ENCODE data around the gene HSD17B14.
A peak's percentile ranks its signal among the peaks of the same experiment; 100 is the strongest.

The HSD17B14 gene

GRCh38 chr19:48841047-48841446 lies 4.8 kb upstream of the HSD17B14 start:
- Histone ChIP-seq H3K36me3 (no peaks in the 10 kb centered on the region), H4K20me1 (no peaks in the 10 kb centered on the region), H3K27me3 (no peaks in the 10 kb centered on the region), H3K9me3 (replicated peaks in 1 of 11) (no peaks in the 10 kb centered on the region), H3K4me1 (peaks cover 13 to 35% (median 23%) of the 10 kb centered on the region in 10 experiments), H3K4me3 (no peak overlapping the region), H3K4me2 (no peak overlapping the region), H3K27ac (no peak overlapping the region), H3K9ac (0 out of 22 replicates have a peak overlapping the region, but pooled peaks of 1 of the 11 experiments have one; percentile 6)
- TF ChIP-seq Cebpa-rat (IDR thresholded peaks at IDR 0.05): no peak

DNA sequence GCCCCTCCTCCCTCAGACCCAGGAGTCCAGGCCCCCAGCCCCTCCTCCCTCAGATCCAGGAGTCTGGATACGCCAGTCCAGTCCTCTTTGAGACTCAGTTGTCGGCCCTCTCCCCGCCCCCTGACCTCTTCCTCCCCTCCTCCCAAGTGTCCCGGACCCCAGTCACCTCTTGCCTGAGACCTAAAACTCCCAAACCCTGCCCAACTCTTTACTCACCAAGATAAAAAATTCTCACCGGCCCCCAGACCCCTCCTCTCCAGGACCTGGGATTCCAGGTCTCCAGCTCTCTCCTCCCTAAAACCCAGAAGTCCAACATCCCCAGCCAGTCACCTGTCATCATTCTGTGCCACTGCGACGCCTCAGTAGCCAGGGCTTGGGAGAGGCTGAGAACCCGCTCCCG lies 1.4 kb upstream of the HSD17B14 start:
- Histone ChIP-seq H3K9me3 (replicated peaks in 1 of 11) (no peaks in the 10 kb centered on the region), H3K27me3 (no peaks in the 10 kb centered on the region), H4K20me1 (no peaks in the 10 kb centered on the region; a peak in 1 of 22 replicates), H3K4me1 (peaks cover 23 to 60% (median 40%) of the 10 kb centered on the region in 10 experiments), H3K36me3 (peaks cover 0 to 6% (median 0%) of the 10 kb centered on the region in 11 experiments; a peak in 2 of 22 replicates), H3K4me3 (peak overlapping the region in 4 of 10 experiments; percentile 48 to 68 (median 51); a peak in 4 of 20 replicates), H3K27ac (peak overlapping the region in 1 of 11 experiments; percentile 67; a peak in 4 of 22 replicates), H3K9ac (peak overlapping the region in 3 of 11 experiments; percentile 65 to 73 (median 71); a peak in 1 of 22 replicates), H3K4me2 (peak overlapping the region in 8 of 11 experiments; percentile 80 to 95 (median 90); a peak in 12 of 22 replicates)
- TF ChIP-seq Cebpa-rat (IDR thresholded peaks at IDR 0.05): no peak

- H3K27ac ChIP-seq: peak overlapping the region; percentile 39 to 79 (median 67); a peak in 20 of 22 replicates
- peaks cover 0 to 12% (median 0%) of the 10 kb centered on the region in 11 experiments; a peak in 2 of 22 replicates for H3K36me3 ChIP-seq
- H4K20me1 ChIP-seq: no peaks in the 10 kb centered on the region; a peak in 1 of 22 replicates
- no peaks in the 10 kb centered on the region for H3K27me3 ChIP-seq
- peak overlapping the region; percentile 55 to 86 (median 69) for H3K9ac ChIP-seq
- H3K4me2 ChIP-seq: peak overlapping the region; percentile 74 to 95 (median 90)
- TF ChIP-seq Cebpa-rat (IDR thresholded peaks at IDR 0.05): no peak
- H3K9me3 ChIP-seq (replicated peaks in 1 of 11): no peaks in the 10 kb centered on the region
- peaks cover 23 to 58% (median 39%) of the 10 kb centered on the region in 10 experiments for H3K4me1 ChIP-seq
- H3K4me3 ChIP-seq: peak overlapping the region; percentile 48 to 68 (median 55)
Observed at GRCh38 chr19:48837051-48837524, 797 bp upstream of the HSD17B14 start.

- Histone ChIP-seq H3K4me1 (peaks cover 23 to 56% (median 39%) of the 10 kb centered on the region in 10 experiments), H3K4me2 (peak overlapping the region; percentile 74 to 95 (median 90)), H3K27me3 (no peaks in the 10 kb centered on the region), H3K9ac (peak overlapping the region; percentile 55 to 86 (median 69)), H3K27ac (peak overlapping the region; percentile 43 to 79 (median 67)), H3K4me3 (peak overlapping the region; percentile 48 to 68 (median 55); a peak in 19 of 20 replicates), H3K36me3 (peaks cover 0 to 26% (median 0%) of the 10 kb centered on the region in 11 experiments; a peak in 3 of 22 replicates), H3K9me3 (replicated peaks in 1 of 11) (no peaks in the 10 kb centered on the region), H4K20me1 (peaks cover 0 to 1% (median 0%) of the 10 kb centered on the region in 11 experiments; a peak in 1 of 22 replicates)
- TF ChIP-seq Cebpa-rat (IDR thresholded peaks at IDR 0.05): no peak
Observed at GRCh38 chr19:48835734-48836088, 580 bp downstream of the HSD17B14 start.

DNA sequence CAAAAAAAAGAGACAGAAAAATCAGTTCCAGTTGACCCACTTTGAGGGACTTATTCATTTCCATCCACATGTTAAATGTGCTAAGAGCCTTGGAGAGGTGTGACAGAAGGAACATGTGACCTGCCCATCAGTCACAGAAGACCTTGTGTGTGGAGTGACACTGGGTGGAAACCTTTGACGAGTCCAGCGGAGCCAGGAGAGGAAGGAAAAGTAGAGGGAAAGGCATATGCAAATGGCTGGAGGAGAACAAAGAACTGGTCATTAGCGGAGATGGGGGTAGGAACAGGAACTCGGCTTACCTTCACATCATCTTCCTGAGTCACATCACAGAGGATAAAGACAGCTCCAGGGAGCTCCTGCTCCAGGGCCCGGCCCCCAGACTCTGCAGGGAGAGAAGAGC lies 2.3 kb downstream of the HSD17B14 start:
- Histone ChIP-seq H3K4me2 (peak overlapping the region; percentile 46 to 86 (median 58); a peak in 20 of 22 replicates), H3K9me3 (replicated peaks in 1 of 11) (no peaks in the 10 kb centered on the region), H3K36me3 (peaks cover 0 to 33% (median 0%) of the 10 kb centered on the region in 11 experiments; a peak in 3 of 22 replicates), H3K4me1 (peaks cover 23 to 54% (median 38%) of the 10 kb centered on the region in 10 experiments), H3K27ac (peak overlapping the region in 7 of 11 experiments; percentile 22 to 55 (median 40); a peak in 8 of 22 replicates), H3K27me3 (no peaks in the 10 kb centered on the region), H3K9ac (peak overlapping the region in 6 of 11 experiments; percentile 28 to 60 (median 46); a peak in 7 of 22 replicates), H4K20me1 (peaks cover 0 to 3% (median 0%) of the 10 kb centered on the region in 11 experiments; a peak in 1 of 22 replicates), H3K4me3 (no peak overlapping the region)
- no peak for TF ChIP-seq Cebpa-rat (IDR thresholded peaks at IDR 0.05)

GRCh38 chr19:48833049-48833448 lies 3.2 kb downstream of the HSD17B14 start:
- TF ChIP-seq Cebpa-rat (IDR thresholded peaks at IDR 0.05): no peak
- H3K27me3 ChIP-seq: no peaks in the 10 kb centered on the region
- no peaks in the 10 kb centered on the region for H3K9me3 ChIP-seq (replicated peaks in 1 of 11)
- no peak overlapping the region for H3K4me3 ChIP-seq
- H4K20me1 ChIP-seq: peaks cover 0 to 3% (median 0%) of the 10 kb centered on the region in 11 experiments; a peak in 1 of 22 replicates
- peak overlapping the region in 4 of 11 experiments; percentile 10 to 80 (median 24); a peak in 3 of 22 replicates for H3K4me2 ChIP-seq
- peak overlapping the region in 1 of 11 experiments; percentile 46; a peak in 1 of 22 replicates for H3K9ac ChIP-seq
- H3K36me3 ChIP-seq: peaks cover 0 to 38% (median 0%) of the 10 kb centered on the region in 11 experiments; a peak in 3 of 22 replicates
- no peak overlapping the region; a peak in 1 of 22 replicates for H3K27ac ChIP-seq
- H3K4me1 ChIP-seq: peaks cover 23 to 46% (median 37%) of the 10 kb centered on the region in 10 experiments

- no peak for TF ChIP-seq Cebpa-rat (IDR thresholded peaks at IDR 0.05)
- Histone ChIP-seq H3K4me2 (no peak overlapping the region), H4K20me1 (peaks cover 0 to 3% (median 0%) of the 10 kb centered on the region in 11 experiments; a peak in 1 of 22 replicates), H3K4me3 (no peak overlapping the region), H3K36me3 (peaks cover 0 to 49% (median 0%) of the 10 kb centered on the region in 11 experiments; a peak in 4 of 22 replicates), H3K9me3 (replicated peaks in 1 of 11) (no peaks in the 10 kb centered on the region), H3K27me3 (no peaks in the 10 kb centered on the region), H3K9ac (no peak overlapping the region), H3K4me1 (peaks cover 9 to 32% (median 23%) of the 10 kb centered on the region in 10 experiments), H3K27ac (no peak overlapping the region)
Observed at GRCh38 chr19:48830965-48831364, 5.3 kb downstream of the HSD17B14 start.

DNA sequence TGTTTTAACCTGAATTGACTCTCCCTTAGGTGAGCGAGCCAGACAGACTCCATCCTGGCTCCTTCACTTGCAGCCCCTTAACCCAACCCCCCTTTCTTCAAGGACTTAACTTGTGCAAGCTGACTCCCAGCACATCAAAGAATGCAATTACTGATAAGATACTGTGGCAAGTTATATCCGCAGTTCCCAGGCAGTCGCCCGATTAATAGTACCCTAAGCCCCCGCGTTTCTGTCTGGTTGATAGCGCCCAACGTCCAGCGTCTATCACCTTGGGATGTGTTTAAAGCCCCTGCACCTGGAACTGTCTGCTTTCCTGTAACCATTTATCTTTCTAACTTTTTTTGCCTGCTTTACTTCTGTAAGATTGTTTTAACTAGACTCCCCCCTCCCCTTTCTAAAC lies 6.2 kb downstream of the HSD17B14 start:
- H3K36me3 ChIP-seq: peaks cover 0 to 54% (median 0%) of the 10 kb centered on the region in 11 experiments; a peak in 4 of 22 replicates
- TF ChIP-seq Cebpa-rat (IDR thresholded peaks at IDR 0.05): no peak
- H3K4me2 ChIP-seq: no peak overlapping the region
- no peaks in the 10 kb centered on the region for H3K27me3 ChIP-seq
- peaks cover 8 to 24% (median 15%) of the 10 kb centered on the region in 10 experiments; a peak in 19 of 20 replicates for H3K4me1 ChIP-seq
- H3K27ac ChIP-seq: no peak overlapping the region
- no peak overlapping the region for H3K9ac ChIP-seq
- peaks cover 0 to 3% (median 0%) of the 10 kb centered on the region in 11 experiments; a peak in 1 of 22 replicates for H4K20me1 ChIP-seq
- H3K4me3 ChIP-seq: no peak overlapping the region
- no peaks in the 10 kb centered on the region for H3K9me3 ChIP-seq (replicated peaks in 1 of 11)

DNA sequence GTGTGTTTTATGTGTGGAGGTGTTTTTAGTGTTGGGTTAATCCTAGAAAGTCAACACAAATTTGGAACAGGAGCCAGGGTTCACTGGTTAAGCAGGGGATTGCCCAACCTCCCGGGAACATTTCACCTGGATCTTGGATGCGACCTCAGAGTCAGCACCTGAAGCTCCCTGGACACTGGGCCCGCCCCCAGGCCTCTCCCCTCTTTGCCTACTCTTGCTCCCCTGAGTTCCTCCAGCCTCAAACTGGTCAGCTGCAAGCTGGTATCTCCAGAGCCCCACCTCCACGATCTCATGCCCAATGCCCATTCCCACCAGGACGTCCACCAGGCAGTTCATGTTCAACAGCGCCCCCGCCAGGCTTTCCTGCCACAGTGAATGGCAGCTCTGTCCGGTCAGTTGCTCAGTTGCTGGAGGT lies 9.7 kb downstream of the HSD17B14 start:
- H3K27ac ChIP-seq: no peak overlapping the region
- peaks cover 0 to 8% (median 0%) of the 10 kb centered on the region in 10 experiments; a peak in 4 of 20 replicates for H3K4me1 ChIP-seq
- H3K4me2 ChIP-seq: no peak overlapping the region
- no peak overlapping the region for H3K9ac ChIP-seq
- TF ChIP-seq Cebpa-rat (IDR thresholded peaks at IDR 0.05): no peak
- H3K36me3 ChIP-seq: peaks cover 0 to 53% (median 5%) of the 10 kb centered on the region in 11 experiments; a peak in 9 of 22 replicates
- no peaks in the 10 kb centered on the region for H3K27me3 ChIP-seq
- no peak overlapping the region for H3K4me3 ChIP-seq
- peaks cover 0 to 10% (median 0%) of the 10 kb centered on the region in 11 experiments; a peak in 5 of 22 replicates for H3K9me3 ChIP-seq (replicated peaks in 1 of 11)
- peaks cover 0 to 3% (median 0%) of the 10 kb centered on the region in 11 experiments; a peak in 1 of 22 replicates for H4K20me1 ChIP-seq
